HepG2 (cell line): ENCODE measurements around the gene SLC2A10. TPM values are rescaled to one million over a fixed set of nuclear protein-coding genes. Genes with fewer than 3 reads are reported as not detected.

Experiments
- ATF7 ChIP-seq, 2 experiments: fragments of 450-650 bp in 1 of 2; sonication (generic) in 1 of 2; formaldehyde crosslinking in 1 of 2; IDR thresholded peaks; 2 replicates each; pipeline versions ENCODE4 v1.4.0 to v1.6.1; 2016 to 2020; ENCODE audit warnings: antibody characterized with exemption in 1 of 2, mild to moderate bottlenecking in 1 of 2, missing genetic modification reagents in 1 of 2
- GMEB1 ChIP-seq: sonication (generic); formaldehyde crosslinking; IDR thresholded peaks from 2 replicates; pipeline ENCODE4 v1.5.1; 2020; ENCODE audit warnings: missing genetic modification reagents, mild to moderate bottlenecking, borderline replicate concordance
- ISX ChIP-seq: sonication (generic); formaldehyde crosslinking; conservative IDR thresholded peaks from 2 replicates; pipeline ENCODE4 v1.5.0; 2020; ENCODE audit warnings: missing genetic modification reagents
- MAX ChIP-seq: IDR thresholded peaks from 2 replicates; pipeline ENCODE4 v1.6.1; 2012; ENCODE audit warnings: inconsistent platforms
- RBAK ChIP-seq: sonication (generic); formaldehyde crosslinking; IDR thresholded peaks from 2 replicates; pipeline ENCODE4 v1.5.1; 2020; ENCODE audit warnings: mild to moderate bottlenecking, missing genetic modification reagents
- REL ChIP-seq: sonication (generic); formaldehyde crosslinking; conservative IDR thresholded peaks from 2 replicates; pipeline ENCODE4 v1.8.0; 2022; ENCODE audit warnings: mild to moderate bottlenecking, missing genetic modification reagents, moderate library complexity
- REXO4 ChIP-seq: sonication (generic); formaldehyde crosslinking; IDR thresholded peaks from 2 replicates; pipeline ENCODE4 v1.8.0; 2022; ENCODE audit warnings: missing genetic modification reagents, mild to moderate bottlenecking, borderline replicate concordance
- ZBTB42 ChIP-seq: sonication (generic); formaldehyde crosslinking; IDR thresholded peaks from 2 replicates; pipeline ENCODE4 v1.5.0; 2020; ENCODE audit warnings: mild to moderate bottlenecking, missing genetic modification reagents
- ZHX2 ChIP-seq, 2 experiments: sonication (generic) in 1 of 2; formaldehyde crosslinking in 1 of 2; IDR thresholded peaks; 2 replicates each; pipeline versions ENCODE4 v1.6.1 to v1.9.0; 2014 to 2022; ENCODE audit warnings: antibody characterized with exemption in 1 of 2, borderline replicate concordance in 1 of 2, inconsistent platforms in 1 of 2, low read depth in 1 of 2, missing genetic modification reagents in 1 of 2
- ZNF570 ChIP-seq: sonication (generic); formaldehyde crosslinking; IDR thresholded peaks from 2 replicates; pipeline ENCODE4 v1.4.0; 2020; ENCODE audit warnings: mild to moderate bottlenecking, missing genetic modification reagents, borderline replicate concordance
- ZNF580 ChIP-seq: IDR thresholded peaks from 2 replicates; pipeline ENCODE4 v1.6.1; 2016; ENCODE audit warnings: low read depth, borderline replicate concordance
- ZNF687 ChIP-seq: sonication (generic); formaldehyde crosslinking; IDR thresholded peaks from 2 replicates; pipeline ENCODE4 v1.5.1; 2020; ENCODE audit warnings: mild to moderate bottlenecking, missing genetic modification reagents, moderate library complexity
- ZNF740 ChIP-seq: sonication (generic); formaldehyde crosslinking; IDR thresholded peaks from 2 replicates; pipeline ENCODE4 v1.4.0; 2020; ENCODE audit warnings: missing genetic modification reagents
- polyA plus RNA-seq, 8 experiments: library from polyadenylated mRNA; depleted of rRNA in 3 of 8; stranded (reverse) in 7 of 8; unstranded in 1 of 8; fragments of >200 nt; fragmentation: Illumina TruSeq in 4 of 8; extraction: Trizol in 4 of 8; gene quantifications; 2 replicates each; pipeline versions ENCODE4 v1.2.1 to v1.2.3, GENCODE V29; 2011 to 2016; ENCODE audit warnings: low read depth in 4 of 8, missing spikeins in 1 of 8, mixed read lengths in 1 of 8; ENCODE audit not compliant: insufficient read depth in 1 of 8
- total RNA-seq, 5 experiments: library from RNA; depleted of rRNA; stranded (reverse); fragments of >200 nt; fragmentation: Illumina TruSeq; extraction: Trizol; gene quantifications; 2 replicates each; pipeline ENCODE4 v1.2.3, GENCODE V29; 2016; ENCODE audit warnings: low read depth in 1 of 5

The SLC2A10 gene
- total and polyA plus RNA-seq, 2 of the 13 experiments (the other 11 are each of a cell fraction or from before 2014, with no cell fraction given) = 16.0 to 18.4 TPM

GRCh38 chr20:46674253-46675083 lies 35.0 kb upstream of the SLC2A10 start (continued):
- TF ChIP-seq GMEB1 (CRISPR knock-in tag) (peak; percentile 47; the same call in 1 of the 2 replicates), ZNF580 (CRISPR knock-in tag) (peak; percentile 46; the same call in 1 of the 2 replicates), RBAK (CRISPR knock-in tag) (peak; percentile 76; the same call in 1 of the 2 replicates), MAX (peak; percentile 61), ZBTB42 (CRISPR knock-in tag) (no peak), ZNF687 (CRISPR knock-in tag) (peak; percentile 98), REL (CRISPR knock-in tag) (peak; percentile 16; the same call in 1 of the 2 replicates), ZHX2 (IDR thresholded peaks at IDR 0.05; ENCODE audit: low read depth) (no peak), ZHX2 (CRISPR knock-in tag; IDR thresholded peaks at IDR 0.05; ENCODE audit: borderline replicate concordance) (no peak), REXO4 (CRISPR knock-in tag) (no peak), ISX (CRISPR knock-in tag) (no peak), ZNF740 (CRISPR knock-in tag) (0 out of 2 replicates have a peak, but pooled peaks have one; percentile 34), ZNF570 (CRISPR knock-in tag) (0 out of 2 replicates have a peak, but pooled peaks have one; percentile 42), ATF7 (IDR thresholded peaks at IDR 0.05) (peak; percentile 9; the same call in 1 of the 2 replicates), ATF7 (CRISPR knock-in tag; IDR thresholded peaks at IDR 0.05) (peak; percentile 77)
